HepG2 (cell line): Measurements from ENCODE around the gene TNFSF9. TPM values are rescaled to one million over a fixed set of nuclear protein-coding genes. Genes with fewer than 3 reads are reported as not detected.
A peak's percentile ranks its signal among the peaks of the same experiment; 100 is the strongest.

Source experiments
- CHD4 ChIP-seq: fragments of 200-600 bp; sonication (generic); IDR thresholded peaks from 2 replicates; pipeline ENCODE4 v1.7.0; 2017; ENCODE audit warnings: mild to moderate bottlenecking, low read length, borderline replicate concordance
- GATAD2A ChIP-seq: IDR thresholded peaks from 2 replicates; pipeline ENCODE4 v1.6.1; 2016
- HMG20A ChIP-seq: IDR thresholded peaks from 2 replicates; pipeline ENCODE4 v1.6.1; 2016; ENCODE audit warnings: borderline replicate concordance
- MATR3 ChIP-seq: sonication (generic); formaldehyde crosslinking; IDR thresholded peaks from 2 replicates; pipeline ENCODE4 v1.4.0; 2020; ENCODE audit warnings: missing genetic modification reagents
- MYC ChIP-seq: sonication (generic); formaldehyde crosslinking; IDR thresholded peaks from 2 replicates; pipeline ENCODE4 v1.9.0; 2021; ENCODE audit warnings: missing genetic modification reagents, borderline replicate concordance
- NRL ChIP-seq: sonication (generic); formaldehyde crosslinking; IDR thresholded peaks from 2 replicates; pipeline ENCODE4 v1.5.0; 2020; ENCODE audit warnings: missing genetic modification reagents, mild to moderate bottlenecking, moderate library complexity, borderline replicate concordance
- RELA ChIP-seq: sonication (generic); formaldehyde crosslinking; IDR thresholded peaks from 2 replicates; pipeline ENCODE4 v1.4.0; 2020; ENCODE audit warnings: missing genetic modification reagents
- SAP130 ChIP-seq: IDR thresholded peaks from 2 replicates; pipeline ENCODE4 v1.6.1; 2016; ENCODE audit warnings: low read depth
- SP5 ChIP-seq: IDR thresholded peaks from 2 replicates; pipeline ENCODE4 v1.6.1; 2016; ENCODE audit warnings: low read depth, borderline replicate concordance
- TEAD3 ChIP-seq: optimal IDR thresholded peaks from 2 replicates; pipeline ENCODE3; 2016; ENCODE audit warnings: borderline replicate concordance
- TRAFD1 ChIP-seq: sonication (generic); formaldehyde crosslinking; IDR thresholded peaks from 2 replicates; pipeline ENCODE4 v1.5.1; 2020; ENCODE audit warnings: missing genetic modification reagents, mild to moderate bottlenecking, borderline replicate concordance
- U2AF1 ChIP-seq: fragments of 200-400 bp; formaldehyde crosslinking; optimal IDR thresholded peaks from 2 replicates; pipeline ENCODE3; 2017; ENCODE audit warnings: mild to moderate bottlenecking, low read depth, low read length
- YEATS2 ChIP-seq: sonication (generic); formaldehyde crosslinking; IDR thresholded peaks from 2 replicates; pipeline ENCODE4 v1.4.0; 2020; ENCODE audit warnings: missing genetic modification reagents, borderline replicate concordance
- ZGPAT ChIP-seq: IDR thresholded peaks from 2 replicates; pipeline ENCODE4 v1.6.1; 2016; ENCODE audit warnings: mild to moderate bottlenecking
- ZNF235 ChIP-seq: sonication (generic); formaldehyde crosslinking; IDR thresholded peaks from 2 replicates; pipeline ENCODE4 v1.8.1; 2023; ENCODE audit warnings: mild to moderate bottlenecking, missing genetic modification reagents, borderline replicate concordance
- ZNF354B ChIP-seq: sonication (generic); formaldehyde crosslinking; IDR thresholded peaks from 2 replicates; pipeline ENCODE4 v1.8.0; 2022; ENCODE audit warnings: mild to moderate bottlenecking, missing genetic modification reagents
- ZSCAN22 ChIP-seq: sonication (generic); formaldehyde crosslinking; IDR thresholded peaks from 2 replicates; pipeline ENCODE4 v1.4.0; 2020; ENCODE audit warnings: mild to moderate bottlenecking, missing genetic modification reagents
- ZSCAN30 ChIP-seq: sonication (generic); formaldehyde crosslinking; IDR thresholded peaks from 2 replicates; pipeline ENCODE4 v1.5.0; 2020; ENCODE audit warnings: mild to moderate bottlenecking, missing genetic modification reagents
- polyA plus RNA-seq, 8 experiments: library from polyadenylated mRNA; depleted of rRNA in 3 of 8; stranded (reverse) in 7 of 8; unstranded in 1 of 8; fragments of >200 nt; fragmentation: Illumina TruSeq in 4 of 8; extraction: Trizol in 4 of 8; gene quantifications; 2 replicates each; pipeline versions ENCODE4 v1.2.1 to v1.2.3, GENCODE V29; 2011 to 2016; ENCODE audit warnings: low read depth in 4 of 8, missing spikeins in 1 of 8, mixed read lengths in 1 of 8; ENCODE audit not compliant: insufficient read depth in 1 of 8
- total RNA-seq, 5 experiments: library from RNA; depleted of rRNA; stranded (reverse); fragments of >200 nt; fragmentation: Illumina TruSeq; extraction: Trizol; gene quantifications; 2 replicates each; pipeline ENCODE4 v1.2.3, GENCODE V29; 2016; ENCODE audit warnings: low read depth in 1 of 5
- TF ChIP-seq, protein P1 (sequence below): sonication (generic); formaldehyde crosslinking; IDR thresholded peaks from 2 replicates; pipeline ENCODE4 v1.5.1; 2020; ENCODE audit warnings: mild to moderate bottlenecking, missing genetic modification reagents, moderate library complexity
- TF ChIP-seq, protein P2 (sequence below): sonication (generic); formaldehyde crosslinking; conservative IDR thresholded peaks from 2 replicates; pipeline ENCODE4 v1.4.0; 2020; ENCODE audit warnings: missing genetic modification reagents
- TF ChIP-seq, protein P3 (sequence below): sonication (generic); formaldehyde crosslinking; IDR thresholded peaks from 2 replicates; pipeline ENCODE4 v1.8.0; 2022; ENCODE audit warnings: missing genetic modification reagents, low read depth, mild to moderate bottlenecking, borderline replicate concordance

The TNFSF9 gene
- total and polyA plus RNA-seq, 2 of the 13 experiments (the other 11 are each of a cell fraction or from before 2014, with no cell fraction given) = 1.0 to 1.8 TPM

GRCh38 chr19:6509118-6509971, 21.5 kb upstream of the TNFSF9 start (continued):
- TF ChIP-seq, protein P1, sequence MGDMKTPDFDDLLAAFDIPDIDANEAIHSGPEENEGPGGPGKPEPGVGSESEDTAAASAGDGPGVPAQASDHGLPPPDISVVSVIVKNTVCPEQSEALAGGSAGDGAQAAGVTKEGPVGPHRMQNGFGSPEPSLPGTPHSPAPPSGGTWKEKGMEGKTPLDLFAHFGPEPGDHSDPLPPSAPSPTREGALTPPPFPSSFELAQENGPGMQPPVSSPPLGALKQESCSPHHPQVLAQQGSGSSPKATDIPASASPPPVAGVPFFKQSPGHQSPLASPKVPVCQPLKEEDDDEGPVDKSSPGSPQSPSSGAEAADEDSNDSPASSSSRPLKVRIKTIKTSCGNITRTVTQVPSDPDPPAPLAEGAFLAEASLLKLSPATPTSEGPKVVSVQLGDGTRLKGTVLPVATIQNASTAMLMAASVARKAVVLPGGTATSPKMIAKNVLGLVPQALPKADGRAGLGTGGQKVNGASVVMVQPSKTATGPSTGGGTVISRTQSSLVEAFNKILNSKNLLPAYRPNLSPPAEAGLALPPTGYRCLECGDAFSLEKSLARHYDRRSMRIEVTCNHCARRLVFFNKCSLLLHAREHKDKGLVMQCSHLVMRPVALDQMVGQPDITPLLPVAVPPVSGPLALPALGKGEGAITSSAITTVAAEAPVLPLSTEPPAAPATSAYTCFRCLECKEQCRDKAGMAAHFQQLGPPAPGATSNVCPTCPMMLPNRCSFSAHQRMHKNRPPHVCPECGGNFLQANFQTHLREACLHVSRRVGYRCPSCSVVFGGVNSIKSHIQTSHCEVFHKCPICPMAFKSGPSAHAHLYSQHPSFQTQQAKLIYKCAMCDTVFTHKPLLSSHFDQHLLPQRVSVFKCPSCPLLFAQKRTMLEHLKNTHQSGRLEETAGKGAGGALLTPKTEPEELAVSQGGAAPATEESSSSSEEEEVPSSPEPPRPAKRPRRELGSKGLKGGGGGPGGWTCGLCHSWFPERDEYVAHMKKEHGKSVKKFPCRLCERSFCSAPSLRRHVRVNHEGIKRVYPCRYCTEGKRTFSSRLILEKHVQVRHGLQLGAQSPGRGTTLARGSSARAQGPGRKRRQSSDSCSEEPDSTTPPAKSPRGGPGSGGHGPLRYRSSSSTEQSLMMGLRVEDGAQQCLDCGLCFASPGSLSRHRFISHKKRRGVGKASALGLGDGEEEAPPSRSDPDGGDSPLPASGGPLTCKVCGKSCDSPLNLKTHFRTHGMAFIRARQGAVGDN = peak; percentile 83
- TF ChIP-seq RELA (CRISPR knock-in tag) (no peak), SP5 (peak; percentile 58; the same call in 1 of the 2 replicates), ZGPAT (CRISPR knock-in tag) (peak; percentile 71; the same call in 1 of the 2 replicates), ZSCAN22 (no peak), ZNF354B (CRISPR knock-in tag) (no peak), MYC (CRISPR knock-in tag) (peak; percentile 33; the same call in 1 of the 2 replicates), SAP130 (peak; percentile 83), CHD4 (no peak), ZNF235 (CRISPR knock-in tag) (no peak), MATR3 (CRISPR knock-in tag) (no peak), U2AF1 (no peak), HMG20A (peak; percentile 86), TEAD3 (peak; percentile 91), TRAFD1 (CRISPR knock-in tag) (no peak), YEATS2 (CRISPR knock-in tag) (no peak; the same call in 1 of the 2 replicates), ZSCAN30 (CRISPR knock-in tag) (no peak), GATAD2A (CRISPR knock-in tag) (peak; percentile 90), NRL (CRISPR knock-in tag) (0 out of 2 replicates have a peak, but pooled peaks have one; percentile 22)
- TF ChIP-seq, protein P2, sequence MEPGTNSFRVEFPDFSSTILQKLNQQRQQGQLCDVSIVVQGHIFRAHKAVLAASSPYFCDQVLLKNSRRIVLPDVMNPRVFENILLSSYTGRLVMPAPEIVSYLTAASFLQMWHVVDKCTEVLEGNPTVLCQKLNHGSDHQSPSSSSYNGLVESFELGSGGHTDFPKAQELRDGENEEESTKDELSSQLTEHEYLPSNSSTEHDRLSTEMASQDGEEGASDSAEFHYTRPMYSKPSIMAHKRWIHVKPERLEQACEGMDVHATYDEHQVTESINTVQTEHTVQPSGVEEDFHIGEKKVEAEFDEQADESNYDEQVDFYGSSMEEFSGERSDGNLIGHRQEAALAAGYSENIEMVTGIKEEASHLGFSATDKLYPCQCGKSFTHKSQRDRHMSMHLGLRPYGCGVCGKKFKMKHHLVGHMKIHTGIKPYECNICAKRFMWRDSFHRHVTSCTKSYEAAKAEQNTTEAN (CRISPR knock-in tag) = no peak
- TF ChIP-seq, protein P3, sequence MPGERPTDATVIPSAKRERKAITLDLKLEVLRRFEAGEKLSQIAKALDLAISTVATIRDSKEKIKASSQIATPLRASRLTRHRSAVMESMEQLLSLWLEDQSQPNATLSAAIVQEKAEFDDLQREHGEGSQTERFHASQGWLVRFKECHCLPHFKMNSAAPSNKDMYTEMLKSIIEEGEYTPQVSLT (CRISPR knock-in tag) = no peak
